ENCODE results near the gene PRSS57.

DNA sequence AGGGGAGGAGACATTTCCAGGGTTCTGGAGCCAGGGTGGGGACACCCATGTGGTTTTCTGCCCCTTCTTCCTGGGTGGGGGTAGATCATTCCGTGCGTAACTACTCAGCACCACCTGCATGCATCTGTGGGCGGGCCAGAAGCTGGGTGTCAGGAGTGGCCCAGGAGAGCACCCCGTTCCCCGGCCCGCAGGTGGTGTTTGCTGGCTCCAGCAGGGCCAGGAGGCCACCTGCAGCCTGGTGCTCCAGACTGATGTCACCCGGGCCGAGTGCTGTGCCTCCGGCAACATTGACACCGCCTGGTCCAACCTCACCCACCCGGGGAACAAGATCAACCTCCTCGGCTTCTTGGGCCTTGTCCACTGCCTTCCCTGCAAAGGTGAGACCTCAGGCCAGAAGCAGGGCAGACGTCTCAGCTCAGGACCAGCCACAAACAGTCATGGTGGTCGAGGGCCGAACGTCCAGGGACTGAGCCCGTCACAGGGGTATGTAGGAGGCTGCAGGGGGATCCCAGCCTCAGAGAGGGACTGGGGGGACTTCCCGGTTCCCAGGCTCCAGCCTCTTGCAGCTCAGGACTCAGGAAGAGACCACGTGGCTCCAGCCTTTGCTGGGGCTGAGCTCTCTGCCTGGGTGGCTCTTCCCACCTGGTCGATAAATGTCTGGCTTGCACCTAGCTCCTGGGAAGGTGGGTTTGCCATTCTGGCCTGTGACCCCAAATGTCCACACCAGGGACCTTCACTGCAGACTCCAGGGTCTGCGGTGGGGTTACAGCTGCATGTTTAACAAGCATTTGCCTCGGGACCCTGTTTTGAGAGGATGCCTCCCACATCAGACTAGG lies 17.4 kb downstream of the PRSS57 start:
- TF ChIP-seq CTCF (IDR thresholded peaks at IDR 0.05) (no peak), POLR2A (IDR thresholded peaks at IDR 0.05) (no peak)
